Peyer's patch (tissue), 4 donors: ENCODE data around the gene EPHB2. TPM values are rescaled to one million over a fixed set of nuclear protein-coding genes. Genes with fewer than 3 reads are reported as not detected.

Experiments used
- DNase-seq, 3 donors: peaks; one replicate each; pipeline ENCODE4 v3.0.0-alpha.2; 2017 to 2019
- H3K27ac ChIP-seq, 4 donors: fragments of 200-600 bp; sonication (generic); one replicate each; pipeline ENCODE4 v1.5.1; 2016 to 2019
- H3K27me3 ChIP-seq, 2 donors: fragments of 200-600 bp; sonication (generic); one replicate each; pipeline ENCODE4 v1.5.1; 2019
- H3K36me3 ChIP-seq, 3 donors: fragments of 200-600 bp; sonication (generic); one replicate each; pipeline ENCODE4 v1.5.1; 2016 to 2019
- H3K4me1 ChIP-seq, 4 donors: fragments of 200-600 bp; sonication (generic); one replicate each; pipeline ENCODE4 v1.5.1; 2016 to 2019
- H3K4me3 ChIP-seq, 4 donors: fragments of 200-600 bp; sonication (generic); 1 replicate in 3 of 4; 2 replicates in 1 of 4; pipeline ENCODE4 v1.5.1; 2016 to 2019; ENCODE audit warnings: mild to moderate bottlenecking in 1 of 4
- H3K9me3 ChIP-seq, 4 donors: fragments of 200-600 bp; sonication (generic); one replicate each; pipeline ENCODE4 v1.5.1; 2016 to 2019; ENCODE audit warnings: mild to moderate bottlenecking in 1 of 4
- POLR2A ChIP-seq, 2 donors: fragments of 450-650 bp; IDR thresholded peaks; one replicate each; pipeline ENCODE4 v1.5.1; 2017; ENCODE audit warnings: antibody characterized with exemption in 2 of 2, mild to moderate bottlenecking in 2 of 2, moderate library complexity in 2 of 2
- total RNA-seq, 4 donors: library from RNA; depleted of rRNA; stranded (reverse); fragments of >200 nt; gene quantifications; one replicate each; pipeline ENCODE4 v1.1.0, GENCODE V29; 2016
- TF ChIP-seq, protein P1 (sequence below), 6 experiments: fragments of 450-650 bp in 4 of 6; fragments of 200-600 bp in 2 of 6; sonication (generic) in 1 of 6; IDR thresholded peaks; one replicate each; pipeline ENCODE4 v1.5.1; 2017 to 2019; ENCODE audit warnings: antibody characterized with exemption in 6 of 6, mild to moderate bottlenecking in 3 of 6, moderate library complexity in 1 of 6

The EPHB2 gene
- total RNA-seq, 4 donors from 2014 or later, result 24.5 to 71.0 (median 53.9) TPM

DNA sequence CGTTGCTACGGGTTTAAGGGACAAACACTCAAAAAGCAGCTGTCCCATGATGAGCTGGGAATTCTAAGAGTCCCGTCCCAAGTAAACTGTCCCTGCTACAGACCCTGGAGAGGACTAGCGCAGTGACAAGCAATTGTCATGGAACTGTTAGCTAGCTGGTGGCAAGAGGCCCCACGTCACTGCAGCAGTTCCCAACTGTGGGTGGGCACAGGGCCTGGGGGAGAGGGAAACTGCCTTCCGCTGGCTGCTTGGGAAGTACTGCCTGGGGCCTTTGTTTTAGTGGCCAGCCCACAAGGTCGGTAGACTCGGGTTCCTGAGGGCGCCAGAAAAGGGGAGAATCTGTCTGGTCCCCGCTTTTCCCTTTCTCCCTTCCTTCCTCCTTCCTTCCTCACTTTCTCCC is 164.6 kb downstream of the EPHB2 start:
- Histone ChIP-seq H3K4me3 (no peak overlapping the region), H3K9me3 (no peaks in the 10 kb centered on the region), H3K4me1 (no peaks in the 10 kb centered on the region), H3K36me3 (no peaks in the 10 kb centered on the region), H3K27me3 (no peaks in the 10 kb centered on the region), H3K27ac (no peak overlapping the region)
- no peak for DNase-seq
- no peak for TF ChIP-seq POLR2A (IDR thresholded peaks at IDR 0.05)
- TF ChIP-seq, protein P1, sequence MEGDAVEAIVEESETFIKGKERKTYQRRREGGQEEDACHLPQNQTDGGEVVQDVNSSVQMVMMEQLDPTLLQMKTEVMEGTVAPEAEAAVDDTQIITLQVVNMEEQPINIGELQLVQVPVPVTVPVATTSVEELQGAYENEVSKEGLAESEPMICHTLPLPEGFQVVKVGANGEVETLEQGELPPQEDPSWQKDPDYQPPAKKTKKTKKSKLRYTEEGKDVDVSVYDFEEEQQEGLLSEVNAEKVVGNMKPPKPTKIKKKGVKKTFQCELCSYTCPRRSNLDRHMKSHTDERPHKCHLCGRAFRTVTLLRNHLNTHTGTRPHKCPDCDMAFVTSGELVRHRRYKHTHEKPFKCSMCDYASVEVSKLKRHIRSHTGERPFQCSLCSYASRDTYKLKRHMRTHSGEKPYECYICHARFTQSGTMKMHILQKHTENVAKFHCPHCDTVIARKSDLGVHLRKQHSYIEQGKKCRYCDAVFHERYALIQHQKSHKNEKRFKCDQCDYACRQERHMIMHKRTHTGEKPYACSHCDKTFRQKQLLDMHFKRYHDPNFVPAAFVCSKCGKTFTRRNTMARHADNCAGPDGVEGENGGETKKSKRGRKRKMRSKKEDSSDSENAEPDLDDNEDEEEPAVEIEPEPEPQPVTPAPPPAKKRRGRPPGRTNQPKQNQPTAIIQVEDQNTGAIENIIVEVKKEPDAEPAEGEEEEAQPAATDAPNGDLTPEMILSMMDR (IDR thresholded peaks at IDR 0.05), result no peak

GRCh38 chr1:22875841-22876240 is 165.2 kb downstream of the EPHB2 start:
- no peak for DNase-seq
- Histone ChIP-seq H3K9me3 (no peaks in the 10 kb centered on the region), H3K4me1 (no peaks in the 10 kb centered on the region), H3K27ac (no peak overlapping the region), H3K4me3 (no peak overlapping the region), H3K27me3 (no peaks in the 10 kb centered on the region), H3K36me3 (no peaks in the 10 kb centered on the region)
- TF ChIP-seq, protein P1 (IDR thresholded peaks at IDR 0.05), result no peak
- TF ChIP-seq POLR2A (IDR thresholded peaks at IDR 0.05), result no peak

GRCh38 chr1:22876359-22877111 is 165.9 kb downstream of the EPHB2 start:
- Histone ChIP-seq H3K27ac (no peak overlapping the region), H3K4me3 (no peak overlapping the region), H3K36me3 (no peaks in the 10 kb centered on the region), H3K9me3 (no peaks in the 10 kb centered on the region), H3K27me3 (no peaks in the 10 kb centered on the region), H3K4me1 (no peaks in the 10 kb centered on the region)
- TF ChIP-seq POLR2A (IDR thresholded peaks at IDR 0.05), result no peak
- TF ChIP-seq, protein P1 (IDR thresholded peaks at IDR 0.05), result no peak
- DNase-seq, result no peak

- TF ChIP-seq POLR2A (IDR thresholded peaks at IDR 0.05), result no peak
- TF ChIP-seq, protein P1 (IDR thresholded peaks at IDR 0.05), result no peak
- no peaks in the 10 kb centered on the region for H3K27me3 ChIP-seq
- DNase-seq, result no peak
- H3K4me1 ChIP-seq, result no peaks in the 10 kb centered on the region
- no peaks in the 10 kb centered on the region for H3K9me3 ChIP-seq
- no peaks in the 10 kb centered on the region for H3K36me3 ChIP-seq
- no peak overlapping the region for H3K27ac ChIP-seq
- no peak overlapping the region for H3K4me3 ChIP-seq
Measured at GRCh38 chr1:22877112-22877915, 166.7 kb downstream of the EPHB2 start.

GRCh38 chr1:22877980-22878379 is 167.3 kb downstream of the EPHB2 start:
- Histone ChIP-seq H3K4me3 (no peak overlapping the region), H3K27me3 (no peaks in the 10 kb centered on the region), H3K36me3 (no peaks in the 10 kb centered on the region), H3K27ac (no peak overlapping the region), H3K9me3 (no peaks in the 10 kb centered on the region), H3K4me1 (no peaks in the 10 kb centered on the region)
- TF ChIP-seq POLR2A (IDR thresholded peaks at IDR 0.05), result no peak
- TF ChIP-seq, protein P1 (IDR thresholded peaks at IDR 0.05), result no peak
- no peak for DNase-seq
